NB4 (cell line): ENCODE data around the gene FBXO47.

Experiments
- DNase-seq: peaks from one replicate; pipeline ENCODE4 v3.0.0; 2010; ENCODE audit warnings: low read depth
- H3K4me3 ChIP-seq: one replicate; pipeline ENCODE4 v1.5.1; 2011; ENCODE audit warnings: mild to moderate bottlenecking, low read depth, low read length, moderate library complexity
- MYC ChIP-seq: IDR thresholded peaks from 2 replicates; pipeline ENCODE4 v1.6.1; 2011; ENCODE audit warnings: low read depth, low read length
- POLR2A ChIP-seq: IDR thresholded peaks from 2 replicates; pipeline ENCODE4 v1.6.1; 2011; ENCODE audit warnings: mild to moderate bottlenecking; ENCODE audit not compliant: insufficient read length; ENCODE audit errors: extremely low read depth
- TF ChIP-seq, protein P1 (sequence below): IDR thresholded peaks from one replicate; pipeline ENCODE4 v1.5.1; 2012; ENCODE audit warnings: low read depth, low read length
- TF ChIP-seq, protein P2 (sequence below): IDR thresholded peaks from 2 replicates; pipeline ENCODE4 v1.6.1; 2011; ENCODE audit warnings: low read depth, low read length

The FBXO47 gene

DNA sequence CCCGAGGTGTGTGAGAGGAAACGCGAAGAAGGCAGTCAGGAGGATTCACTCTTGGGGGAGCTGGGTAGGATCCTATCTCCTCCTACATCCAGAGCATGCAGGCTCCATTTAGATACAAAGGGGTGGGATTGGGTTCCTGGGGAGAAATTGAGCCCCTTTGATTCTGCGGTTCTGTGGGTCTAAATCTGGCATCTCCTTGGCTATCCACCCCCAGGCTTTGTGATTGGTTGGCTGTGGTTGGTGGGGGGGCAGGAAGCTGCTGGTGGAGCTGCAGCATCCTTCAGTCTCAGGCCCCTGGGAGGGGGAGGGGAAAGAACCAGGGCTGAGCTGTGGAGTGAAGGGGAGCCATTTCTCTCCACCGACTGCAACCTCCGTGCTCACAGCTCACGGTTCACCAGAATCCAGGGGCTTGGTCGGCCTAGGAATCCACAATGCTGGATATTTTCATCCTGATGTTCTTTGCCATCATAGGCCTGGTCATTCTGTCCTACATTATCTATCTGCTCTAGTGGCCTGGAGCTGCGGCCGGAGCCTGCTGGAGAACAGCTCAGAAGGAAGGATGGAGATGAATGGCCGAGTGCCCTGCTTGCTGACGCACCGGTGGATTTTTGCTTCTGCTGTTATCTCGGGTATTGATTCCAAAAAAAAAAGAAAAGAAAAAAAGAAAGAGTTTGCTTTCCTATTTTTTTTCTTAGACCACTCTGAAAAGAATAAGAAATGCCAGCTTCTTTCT lies 41.8 kb downstream of the FBXO47 start, which contains the start of gene LASP1NB:
Gene LASP1NB, plus strand, starts transcription at position 352 of the 733 bp plus-strand sequence.
- H3K4me3 ChIP-seq = no peak within 1 kb of the TSS
- DNase-seq = no peak
- no peak for TF ChIP-seq POLR2A
- TF ChIP-seq, protein P1, sequence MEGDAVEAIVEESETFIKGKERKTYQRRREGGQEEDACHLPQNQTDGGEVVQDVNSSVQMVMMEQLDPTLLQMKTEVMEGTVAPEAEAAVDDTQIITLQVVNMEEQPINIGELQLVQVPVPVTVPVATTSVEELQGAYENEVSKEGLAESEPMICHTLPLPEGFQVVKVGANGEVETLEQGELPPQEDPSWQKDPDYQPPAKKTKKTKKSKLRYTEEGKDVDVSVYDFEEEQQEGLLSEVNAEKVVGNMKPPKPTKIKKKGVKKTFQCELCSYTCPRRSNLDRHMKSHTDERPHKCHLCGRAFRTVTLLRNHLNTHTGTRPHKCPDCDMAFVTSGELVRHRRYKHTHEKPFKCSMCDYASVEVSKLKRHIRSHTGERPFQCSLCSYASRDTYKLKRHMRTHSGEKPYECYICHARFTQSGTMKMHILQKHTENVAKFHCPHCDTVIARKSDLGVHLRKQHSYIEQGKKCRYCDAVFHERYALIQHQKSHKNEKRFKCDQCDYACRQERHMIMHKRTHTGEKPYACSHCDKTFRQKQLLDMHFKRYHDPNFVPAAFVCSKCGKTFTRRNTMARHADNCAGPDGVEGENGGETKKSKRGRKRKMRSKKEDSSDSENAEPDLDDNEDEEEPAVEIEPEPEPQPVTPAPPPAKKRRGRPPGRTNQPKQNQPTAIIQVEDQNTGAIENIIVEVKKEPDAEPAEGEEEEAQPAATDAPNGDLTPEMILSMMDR = no peak
- TF ChIP-seq MYC = no peak
- TF ChIP-seq, protein P2, sequence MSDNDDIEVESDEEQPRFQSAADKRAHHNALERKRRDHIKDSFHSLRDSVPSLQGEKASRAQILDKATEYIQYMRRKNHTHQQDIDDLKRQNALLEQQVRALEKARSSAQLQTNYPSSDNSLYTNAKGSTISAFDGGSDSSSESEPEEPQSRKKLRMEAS = no peak

DNA sequence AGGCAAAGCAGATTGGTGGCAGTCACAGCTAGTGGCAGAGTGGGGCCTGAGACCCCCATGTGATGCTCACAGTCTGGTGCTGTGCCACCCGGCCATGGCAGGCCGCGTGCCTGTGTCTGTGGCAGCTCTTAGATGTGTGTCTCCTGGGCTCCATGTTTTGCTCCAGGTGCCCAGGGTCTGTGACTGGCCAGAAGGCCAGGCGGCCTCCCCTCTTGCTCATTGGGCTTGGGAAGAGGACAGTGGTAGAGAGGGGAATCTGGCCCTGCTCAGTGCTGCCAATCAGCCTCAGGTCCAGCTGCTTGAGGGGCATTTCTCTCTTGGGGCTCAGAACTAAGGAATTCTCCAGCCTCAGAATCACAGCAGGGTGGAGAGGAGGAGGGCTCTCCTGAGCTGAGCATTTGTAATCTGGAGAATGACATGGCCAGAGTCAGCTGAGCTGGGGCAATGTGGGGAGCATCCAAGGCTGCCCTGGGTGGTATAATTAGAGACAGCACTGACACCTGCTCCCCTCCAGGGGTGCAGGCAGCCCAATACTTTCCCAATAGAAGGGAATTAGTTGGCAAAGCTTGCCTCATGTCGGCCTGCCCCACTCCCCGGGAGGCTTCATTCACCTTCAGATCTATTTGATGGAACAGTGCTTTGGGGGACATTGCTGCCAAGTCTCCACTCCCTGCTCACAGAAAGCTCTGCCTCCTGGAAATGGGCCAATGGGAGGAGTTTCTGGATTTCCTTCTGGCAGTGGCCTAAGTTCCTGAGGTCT lies 44.5 kb downstream of the FBXO47 start:
- DNase-seq = no peak
- TF ChIP-seq MYC (no peak), POLR2A (no peak)
- TF ChIP-seq, protein P1 = no peak
- TF ChIP-seq, protein P2 = no peak
- no peak overlapping the region for H3K4me3 ChIP-seq

DNA sequence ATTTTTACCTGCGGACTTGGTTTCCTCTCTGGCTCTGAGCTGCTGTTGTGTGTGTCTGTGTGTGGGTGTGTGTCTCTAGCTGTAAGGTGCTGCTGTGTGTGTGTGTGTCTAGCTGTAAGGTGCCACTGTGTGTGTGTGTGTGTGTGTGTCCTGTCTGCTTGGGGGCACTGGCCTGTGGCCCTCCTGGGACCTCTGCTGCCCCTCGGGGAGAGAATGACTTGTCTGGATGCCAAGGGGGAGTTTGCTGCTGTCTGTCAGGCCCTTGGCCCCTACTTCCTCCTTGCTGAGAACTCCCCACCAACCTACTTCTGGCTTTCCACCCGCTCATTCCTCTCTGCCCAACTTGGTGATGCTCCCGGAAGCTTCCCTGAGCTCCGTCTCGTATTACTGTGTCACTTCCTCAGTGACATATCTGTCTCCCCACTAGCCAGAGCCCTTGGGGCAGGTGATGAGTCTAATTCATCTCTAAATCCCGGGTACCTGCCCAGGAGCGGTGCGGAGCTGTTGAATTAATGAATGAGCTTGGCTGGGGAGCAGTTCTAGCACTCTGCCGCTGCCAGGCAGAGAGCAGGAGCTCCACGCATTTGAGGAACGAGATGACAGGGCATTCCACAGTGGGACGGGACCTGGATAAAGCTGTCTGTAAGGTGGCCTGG lies 45.3 kb downstream of the FBXO47 start:
- no peak overlapping the region for H3K4me3 ChIP-seq
- no peak for DNase-seq
- TF ChIP-seq POLR2A (no peak), MYC (no peak)
- TF ChIP-seq, protein P1 = no peak
- TF ChIP-seq, protein P2 = no peak

DNA sequence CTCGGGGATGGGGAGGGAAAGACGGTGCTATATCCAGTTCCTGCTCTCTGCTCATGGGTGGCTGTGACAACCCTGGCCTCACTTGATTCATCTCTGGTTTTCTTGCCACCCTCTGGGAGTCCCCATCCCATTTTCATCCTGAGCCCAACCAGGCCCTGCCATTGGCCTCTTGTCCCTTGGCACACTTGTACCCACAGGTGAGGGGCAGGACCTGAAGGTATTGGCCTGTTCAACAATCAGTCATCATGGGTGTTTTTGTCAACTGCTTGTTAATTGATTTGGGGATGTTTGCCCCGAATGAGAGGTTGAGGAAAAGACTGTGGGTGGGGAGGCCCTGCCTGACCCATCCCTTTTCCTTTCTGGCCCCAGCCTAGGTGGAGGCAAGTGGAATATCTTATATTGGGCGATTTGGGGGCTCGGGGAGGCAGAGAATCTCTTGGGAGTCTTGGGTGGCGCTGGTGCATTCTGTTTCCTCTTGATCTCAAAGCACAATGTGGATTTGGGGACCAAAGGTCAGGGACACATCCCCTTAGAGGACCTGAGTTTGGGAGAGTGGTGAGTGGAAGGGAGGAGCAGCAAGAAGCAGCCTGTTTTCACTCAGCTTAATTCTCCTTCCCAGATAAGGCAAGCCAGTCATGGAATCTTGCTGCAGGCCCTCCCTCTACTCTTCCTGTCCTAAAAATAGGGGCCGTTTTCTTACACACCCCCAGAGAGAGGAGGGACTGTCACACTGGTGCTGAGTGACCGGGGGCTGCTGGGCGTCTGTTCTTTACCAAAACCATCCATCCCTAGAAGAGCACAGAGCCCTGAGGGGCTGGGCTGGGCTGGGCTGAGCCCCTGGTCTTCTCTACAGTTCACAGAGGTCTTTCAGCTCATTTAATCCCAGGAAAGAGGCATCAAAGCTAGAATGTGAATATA lies 46.6 kb downstream of the FBXO47 start:
- TF ChIP-seq, protein P2 = no peak
- no peak for TF ChIP-seq POLR2A
- TF ChIP-seq, protein P1 = no peak
- no peak for TF ChIP-seq MYC
- no peak overlapping the region for H3K4me3 ChIP-seq
- no peak for DNase-seq
